Measurements from ENCODE around the gene HTT. TPM values are rescaled to one million over a fixed set of nuclear protein-coding genes. Genes with fewer than 3 reads are reported as not detected.

Gene HTT
- total and polyA plus RNA-seq, 10 of the 15 experiments (the other 5 are each of a cell fraction or from before 2014, with no cell fraction given): 3.3 to 113 (median 43.3) TPM

DNA sequence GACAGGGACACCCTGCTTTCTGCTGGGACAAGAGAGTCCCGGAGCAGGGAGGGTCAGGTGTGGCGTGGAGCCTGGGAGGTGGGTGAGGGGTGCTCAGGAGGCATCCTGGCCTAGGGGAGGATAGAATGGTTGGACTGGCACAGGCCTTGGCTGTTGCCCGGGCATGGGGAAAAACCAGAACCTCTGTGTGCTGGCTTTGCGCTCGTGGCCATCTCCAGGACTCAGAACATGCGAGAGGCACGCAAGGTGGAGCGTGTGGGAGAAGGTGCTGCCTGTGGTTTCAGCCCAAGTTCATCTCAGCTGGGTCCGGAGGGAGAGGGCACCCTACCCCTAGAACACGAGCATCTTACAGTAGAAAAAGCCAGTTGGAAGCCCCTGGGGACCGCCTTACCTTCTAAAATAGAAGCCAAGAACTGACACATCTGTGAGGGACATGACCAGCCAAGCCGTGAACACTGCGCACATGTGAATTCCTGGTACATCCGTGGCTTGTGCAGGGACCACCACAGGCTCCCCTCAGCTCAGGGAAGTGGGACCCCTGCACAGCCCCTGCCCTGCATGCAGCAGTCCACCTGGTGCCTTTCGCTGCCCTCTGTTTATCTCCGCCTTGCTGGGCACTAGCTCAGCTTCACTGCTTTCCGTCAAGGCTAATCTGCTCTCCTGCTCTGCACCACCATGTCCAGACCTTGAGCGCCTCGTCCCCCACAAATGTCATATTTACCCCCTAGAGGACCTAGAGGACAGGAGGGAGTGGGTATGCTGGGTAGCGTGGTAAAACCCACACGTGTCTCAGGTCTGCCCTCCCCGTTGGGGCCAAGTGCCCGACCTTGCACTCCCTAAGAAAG lies 187.9 kb downstream of the HTT start (continued):
- TF ChIP-seq NFYB (IDR thresholded peaks at IDR 0.05; ENCODE audit: insufficient read depth, low read depth, low read length): no peak
- no peak for TF ChIP-seq LARP7 (IDR thresholded peaks at IDR 0.05)
- TF ChIP-seq MXI1 (IDR thresholded peaks at IDR 0.05; ENCODE audit: low read depth, low read length): no peak
- TF ChIP-seq YBX1 (IDR thresholded peaks at IDR 0.05): no peak

- Histone ChIP-seq H3K27me3 (replicated peaks in 1 of 2; ENCODE audit: control insufficient read depth in 2 of 2, insufficient read depth in 2 of 2, low read length in 1 of 2) (no peaks in the 10 kb centered on the region; a peak in 1 of 4 replicates), H3K4me2 (ENCODE audit: control insufficient read depth, insufficient read depth) (no peak overlapping the region), H3K79me2 (ENCODE audit: control insufficient read depth, insufficient read depth, low read length) (no peaks in the 10 kb centered on the region), H3K9ac (ENCODE audit: control insufficient read depth, insufficient read depth, low read length) (no peak overlapping the region), H3K27ac (ENCODE audit: control insufficient read depth, insufficient read depth) (no peak overlapping the region), H3K9me3 (replicated peaks; ENCODE audit: control insufficient read depth, insufficient read depth, low read length) (no peaks in the 10 kb centered on the region), H3K36me3 (ENCODE audit: control insufficient read depth in 2 of 2, insufficient read depth in 2 of 2, low read length in 1 of 2) (no peaks in the 10 kb centered on the region), H3K4me3 (no peak overlapping the region), H4K20me1 (ENCODE audit: control insufficient read depth, insufficient read depth) (no peaks in the 10 kb centered on the region), H3K4me1 (ENCODE audit: control insufficient read depth, insufficient read depth, low read length) (no peaks in the 10 kb centered on the region), H2AFZ (ENCODE audit: control insufficient read depth, low read depth, low read length) (no peak overlapping the region)
- no TSS peak for BruUV-seq (replicated peaks)
- ChIA-PET SMC1A (ENCODE audit: uncharacterized antibody, unreplicated experiment) (no interaction called here), POLR2A (no interaction called here), CTCF (no interaction called here), RAD21 (ENCODE audit: unreplicated experiment) (no interaction called here)
- intact Hi-C loops (cut with micrococcal nuclease; ENCODE audit: unreplicated experiment) (no loop called here), in situ Hi-C loops (cut with MboI) (no loop called here)
- 62% methylated on average over 27 of the region's 28 CpGs for WGBS (ENCODE audit: insufficient coverage, insufficient replicate concordance, low lambda C conversion rate, missing lambda C conversion rate)
- ATAC-seq (no peak), FAIRE-seq (no peak), DNase-seq (ENCODE audit: low read depth, low spot score) (no peak)
- TF ChIP-seq, protein P1, sequence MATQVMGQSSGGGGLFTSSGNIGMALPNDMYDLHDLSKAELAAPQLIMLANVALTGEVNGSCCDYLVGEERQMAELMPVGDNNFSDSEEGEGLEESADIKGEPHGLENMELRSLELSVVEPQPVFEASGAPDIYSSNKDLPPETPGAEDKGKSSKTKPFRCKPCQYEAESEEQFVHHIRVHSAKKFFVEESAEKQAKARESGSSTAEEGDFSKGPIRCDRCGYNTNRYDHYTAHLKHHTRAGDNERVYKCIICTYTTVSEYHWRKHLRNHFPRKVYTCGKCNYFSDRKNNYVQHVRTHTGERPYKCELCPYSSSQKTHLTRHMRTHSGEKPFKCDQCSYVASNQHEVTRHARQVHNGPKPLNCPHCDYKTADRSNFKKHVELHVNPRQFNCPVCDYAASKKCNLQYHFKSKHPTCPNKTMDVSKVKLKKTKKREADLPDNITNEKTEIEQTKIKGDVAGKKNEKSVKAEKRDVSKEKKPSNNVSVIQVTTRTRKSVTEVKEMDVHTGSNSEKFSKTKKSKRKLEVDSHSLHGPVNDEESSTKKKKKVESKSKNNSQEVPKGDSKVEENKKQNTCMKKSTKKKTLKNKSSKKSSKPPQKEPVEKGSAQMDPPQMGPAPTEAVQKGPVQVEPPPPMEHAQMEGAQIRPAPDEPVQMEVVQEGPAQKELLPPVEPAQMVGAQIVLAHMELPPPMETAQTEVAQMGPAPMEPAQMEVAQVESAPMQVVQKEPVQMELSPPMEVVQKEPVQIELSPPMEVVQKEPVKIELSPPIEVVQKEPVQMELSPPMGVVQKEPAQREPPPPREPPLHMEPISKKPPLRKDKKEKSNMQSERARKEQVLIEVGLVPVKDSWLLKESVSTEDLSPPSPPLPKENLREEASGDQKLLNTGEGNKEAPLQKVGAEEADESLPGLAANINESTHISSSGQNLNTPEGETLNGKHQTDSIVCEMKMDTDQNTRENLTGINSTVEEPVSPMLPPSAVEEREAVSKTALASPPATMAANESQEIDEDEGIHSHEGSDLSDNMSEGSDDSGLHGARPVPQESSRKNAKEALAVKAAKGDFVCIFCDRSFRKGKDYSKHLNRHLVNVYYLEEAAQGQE (IDR thresholded peaks at IDR 0.05; ENCODE audit: low read depth, low read length): no peak
- TF ChIP-seq PBX3 (IDR thresholded peaks at IDR 0.05; ENCODE audit: insufficient replicate concordance, low read depth, low read length) (no peak), YBX1 (IDR thresholded peaks at IDR 0.05) (no peak), POLR2AphosphoS5 (IDR thresholded peaks at IDR 0.05; ENCODE audit: low read length) (no peak), HDAC2 (IDR thresholded peaks at IDR 0.05) (no peak), SRF (IDR thresholded peaks at IDR 0.05; ENCODE audit: low read depth in 2 of 2, low read length in 2 of 2) (no peak), YY1 (IDR thresholded peaks at IDR 0.05; ENCODE audit: low read depth, low read length) (no peak), BMI1 (IDR thresholded peaks at IDR 0.05; ENCODE audit: borderline replicate concordance) (no peak)
- TF ChIP-seq, protein P2, sequence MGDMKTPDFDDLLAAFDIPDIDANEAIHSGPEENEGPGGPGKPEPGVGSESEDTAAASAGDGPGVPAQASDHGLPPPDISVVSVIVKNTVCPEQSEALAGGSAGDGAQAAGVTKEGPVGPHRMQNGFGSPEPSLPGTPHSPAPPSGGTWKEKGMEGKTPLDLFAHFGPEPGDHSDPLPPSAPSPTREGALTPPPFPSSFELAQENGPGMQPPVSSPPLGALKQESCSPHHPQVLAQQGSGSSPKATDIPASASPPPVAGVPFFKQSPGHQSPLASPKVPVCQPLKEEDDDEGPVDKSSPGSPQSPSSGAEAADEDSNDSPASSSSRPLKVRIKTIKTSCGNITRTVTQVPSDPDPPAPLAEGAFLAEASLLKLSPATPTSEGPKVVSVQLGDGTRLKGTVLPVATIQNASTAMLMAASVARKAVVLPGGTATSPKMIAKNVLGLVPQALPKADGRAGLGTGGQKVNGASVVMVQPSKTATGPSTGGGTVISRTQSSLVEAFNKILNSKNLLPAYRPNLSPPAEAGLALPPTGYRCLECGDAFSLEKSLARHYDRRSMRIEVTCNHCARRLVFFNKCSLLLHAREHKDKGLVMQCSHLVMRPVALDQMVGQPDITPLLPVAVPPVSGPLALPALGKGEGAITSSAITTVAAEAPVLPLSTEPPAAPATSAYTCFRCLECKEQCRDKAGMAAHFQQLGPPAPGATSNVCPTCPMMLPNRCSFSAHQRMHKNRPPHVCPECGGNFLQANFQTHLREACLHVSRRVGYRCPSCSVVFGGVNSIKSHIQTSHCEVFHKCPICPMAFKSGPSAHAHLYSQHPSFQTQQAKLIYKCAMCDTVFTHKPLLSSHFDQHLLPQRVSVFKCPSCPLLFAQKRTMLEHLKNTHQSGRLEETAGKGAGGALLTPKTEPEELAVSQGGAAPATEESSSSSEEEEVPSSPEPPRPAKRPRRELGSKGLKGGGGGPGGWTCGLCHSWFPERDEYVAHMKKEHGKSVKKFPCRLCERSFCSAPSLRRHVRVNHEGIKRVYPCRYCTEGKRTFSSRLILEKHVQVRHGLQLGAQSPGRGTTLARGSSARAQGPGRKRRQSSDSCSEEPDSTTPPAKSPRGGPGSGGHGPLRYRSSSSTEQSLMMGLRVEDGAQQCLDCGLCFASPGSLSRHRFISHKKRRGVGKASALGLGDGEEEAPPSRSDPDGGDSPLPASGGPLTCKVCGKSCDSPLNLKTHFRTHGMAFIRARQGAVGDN (IDR thresholded peaks at IDR 0.05): no peak
Observed at GRCh38 chr4:3263053-3263875, 188.8 kb downstream of the HTT start.

Measured in GM12878 (cell line).